HEK293 (cell line): ENCODE data around the gene PTPRO.

Experiments
- KLF16 ChIP-seq: fragments of 450-650 bp; formaldehyde crosslinking; IDR thresholded peaks from 2 replicates; pipeline ENCODE4 v1.5.1; 2017; ENCODE audit warnings: missing biosample characterization, missing genetic modification characterization
- REPIN1 ChIP-seq: fragments of 450-650 bp; formaldehyde crosslinking; IDR thresholded peaks from 2 replicates; pipeline ENCODE4 v1.5.1; 2017; ENCODE audit warnings: missing biosample characterization, missing genetic modification characterization, low read depth
- ZNF133 ChIP-seq: fragments of 450-650 bp; formaldehyde crosslinking; IDR thresholded peaks from 2 replicates; pipeline ENCODE4 v1.5.1; 2016; ENCODE audit warnings: missing biosample characterization, missing genetic modification characterization
- ZNF274 ChIP-seq, 2 experiments: fragments of 200-500 bp in 1 of 2; fragments of 450-650 bp in 1 of 2; sonication (Bioruptor generic) in 1 of 2; formaldehyde crosslinking in 1 of 2; IDR thresholded peaks; 2 replicates each; pipeline versions ENCODE4 v1.5.1 to v1.6.1; 2014 to 2016; ENCODE audit warnings: borderline replicate concordance in 1 of 2, inconsistent platforms in 1 of 2, low read length in 1 of 2, missing biosample characterization in 1 of 2, missing genetic modification characterization in 1 of 2
- ZNF510 ChIP-seq: fragments of 450-650 bp; formaldehyde crosslinking; IDR thresholded peaks from 2 replicates; pipeline ENCODE4 v1.5.1; 2018; ENCODE audit warnings: mild to moderate bottlenecking, missing genetic modification characterization, missing biosample characterization; ENCODE audit not compliant: insufficient replicate concordance
- TF ChIP-seq, protein P1 (sequence below): fragments of 450-650 bp; formaldehyde crosslinking; IDR thresholded peaks from 2 replicates; pipeline ENCODE4 v1.5.1; 2016; ENCODE audit warnings: missing biosample characterization, missing genetic modification characterization

DNA sequence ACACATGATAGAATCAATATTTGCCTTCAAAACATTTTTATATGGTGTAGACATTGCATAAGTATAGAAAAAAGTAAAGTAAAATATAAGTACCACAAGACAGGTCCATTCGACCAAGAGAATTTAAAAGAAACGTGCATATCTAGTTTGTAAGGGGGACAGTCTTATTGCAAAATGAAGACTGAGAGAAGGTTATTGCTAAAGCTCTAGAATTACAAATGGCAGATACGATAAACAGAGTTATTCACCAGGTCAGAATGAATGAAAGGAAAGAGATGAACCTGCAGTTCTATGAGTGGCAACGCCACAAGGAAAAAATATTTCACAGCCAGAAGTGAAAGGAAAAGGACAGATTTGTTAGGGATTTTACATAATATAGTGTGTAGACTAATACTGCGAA lies 224.8 kb downstream of the PTPRO start:
- TF ChIP-seq REPIN1 (tag by site-specific recombination): no peak
- TF ChIP-seq, protein P1, sequence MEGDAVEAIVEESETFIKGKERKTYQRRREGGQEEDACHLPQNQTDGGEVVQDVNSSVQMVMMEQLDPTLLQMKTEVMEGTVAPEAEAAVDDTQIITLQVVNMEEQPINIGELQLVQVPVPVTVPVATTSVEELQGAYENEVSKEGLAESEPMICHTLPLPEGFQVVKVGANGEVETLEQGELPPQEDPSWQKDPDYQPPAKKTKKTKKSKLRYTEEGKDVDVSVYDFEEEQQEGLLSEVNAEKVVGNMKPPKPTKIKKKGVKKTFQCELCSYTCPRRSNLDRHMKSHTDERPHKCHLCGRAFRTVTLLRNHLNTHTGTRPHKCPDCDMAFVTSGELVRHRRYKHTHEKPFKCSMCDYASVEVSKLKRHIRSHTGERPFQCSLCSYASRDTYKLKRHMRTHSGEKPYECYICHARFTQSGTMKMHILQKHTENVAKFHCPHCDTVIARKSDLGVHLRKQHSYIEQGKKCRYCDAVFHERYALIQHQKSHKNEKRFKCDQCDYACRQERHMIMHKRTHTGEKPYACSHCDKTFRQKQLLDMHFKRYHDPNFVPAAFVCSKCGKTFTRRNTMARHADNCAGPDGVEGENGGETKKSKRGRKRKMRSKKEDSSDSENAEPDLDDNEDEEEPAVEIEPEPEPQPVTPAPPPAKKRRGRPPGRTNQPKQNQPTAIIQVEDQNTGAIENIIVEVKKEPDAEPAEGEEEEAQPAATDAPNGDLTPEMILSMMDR (tag by site-specific recombination): no peak
- no peak for TF ChIP-seq ZNF510
- no peak for TF ChIP-seq ZNF274 (IDR thresholded peaks at IDR 0.05; ENCODE audit: low read length)
- TF ChIP-seq ZNF274 (tag by site-specific recombination; IDR thresholded peaks at IDR 0.05; ENCODE audit: borderline replicate concordance): no peak
- TF ChIP-seq ZNF133 (tag by site-specific recombination): no peak
- no peak for TF ChIP-seq KLF16 (tag by site-specific recombination)
